ENCODE data around the gene MYO10.
A peak's percentile ranks its signal among the peaks of the same experiment; 100 is the strongest.
"Not testable (repeated sequence)": the region's sequence is repeated elsewhere in the genome, so short reads cannot be mapped to it uniquely, and the experiment has no call there.

MYO10 gene

DNA sequence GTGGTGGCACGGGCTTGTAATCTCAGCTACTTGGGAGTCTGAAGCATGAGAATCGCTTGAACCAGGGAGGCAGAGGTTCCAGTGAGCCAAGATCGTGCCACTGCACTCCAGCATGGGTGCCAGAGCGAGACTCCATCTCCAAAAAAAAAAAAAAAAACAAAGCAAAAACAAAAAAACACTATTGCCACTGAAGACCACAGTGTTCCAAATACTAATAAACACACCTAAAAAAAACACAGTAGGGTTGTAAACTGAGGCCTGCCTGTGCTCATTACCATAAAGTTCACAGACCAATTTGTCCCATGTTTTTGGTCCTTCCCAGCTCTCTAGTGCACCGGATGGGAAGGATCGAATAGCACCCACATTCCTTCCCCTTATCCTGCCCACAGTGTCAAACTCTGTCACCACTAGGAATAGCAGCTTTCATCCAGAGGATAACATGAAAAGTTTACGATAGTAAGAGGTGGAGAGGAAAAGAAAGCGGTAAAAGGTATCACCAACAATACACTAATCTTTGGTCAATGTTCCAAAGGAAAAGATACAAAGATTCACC is 49.2 kb downstream of the MYO10 start:
- DNase-seq (ENCODE audit: low read depth) = no peak

DNA sequence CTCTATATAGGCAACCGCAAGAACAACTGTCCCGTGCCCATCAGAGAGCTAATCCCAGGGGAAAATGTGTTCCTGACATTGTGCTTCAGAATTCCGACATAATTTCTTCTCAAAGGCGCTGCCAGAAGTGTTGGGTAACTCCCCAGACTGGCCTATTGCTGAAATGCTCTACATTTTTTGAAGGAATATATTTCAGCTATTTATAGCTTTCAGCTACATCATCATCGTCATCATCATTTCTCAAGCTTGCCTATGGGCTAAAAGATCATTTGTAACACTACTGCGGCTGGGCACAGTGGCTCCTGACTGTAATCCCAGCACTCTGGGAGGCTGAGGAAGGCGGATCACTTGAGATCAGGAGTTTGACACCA is 49.7 kb downstream of the MYO10 start:
- DNase-seq (ENCODE audit: low read depth) = peak; percentile 70

DNA sequence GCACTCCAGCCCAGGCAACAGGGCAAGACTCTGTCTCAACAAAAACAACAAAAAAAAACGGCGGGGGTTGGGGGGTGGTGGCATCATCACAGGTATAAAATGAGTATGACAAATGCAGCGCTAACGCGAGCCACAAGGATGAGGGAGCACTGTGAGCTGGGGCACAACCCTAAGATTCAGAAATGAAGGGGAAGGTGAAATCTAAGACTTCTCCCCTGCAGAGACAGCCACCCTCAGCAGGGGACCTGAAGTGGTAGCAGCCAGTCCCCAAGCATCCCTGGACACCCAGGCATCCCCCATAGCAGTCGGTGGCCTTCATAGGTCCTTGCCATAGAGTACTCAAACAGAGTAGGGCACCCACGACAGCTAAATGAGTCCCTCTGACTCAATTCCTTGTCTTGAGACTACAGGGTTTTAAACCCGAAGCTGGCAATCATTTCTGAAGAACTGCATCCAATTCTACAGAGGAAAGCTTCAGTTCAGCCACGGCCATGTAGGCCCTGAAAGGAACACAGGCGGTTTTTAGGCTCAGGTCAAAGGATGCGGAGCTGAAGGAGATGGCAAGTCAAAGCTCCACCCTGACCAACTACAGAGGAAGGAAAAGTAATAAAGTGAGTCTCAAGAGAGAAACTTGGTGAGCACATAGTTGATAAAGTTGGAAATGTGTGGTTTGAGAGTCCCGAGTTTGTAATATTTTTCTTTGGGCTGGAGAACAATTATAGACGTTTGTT is 50.3 kb downstream of the MYO10 start:
- DNase-seq (ENCODE audit: low read depth) = no peak

DNA sequence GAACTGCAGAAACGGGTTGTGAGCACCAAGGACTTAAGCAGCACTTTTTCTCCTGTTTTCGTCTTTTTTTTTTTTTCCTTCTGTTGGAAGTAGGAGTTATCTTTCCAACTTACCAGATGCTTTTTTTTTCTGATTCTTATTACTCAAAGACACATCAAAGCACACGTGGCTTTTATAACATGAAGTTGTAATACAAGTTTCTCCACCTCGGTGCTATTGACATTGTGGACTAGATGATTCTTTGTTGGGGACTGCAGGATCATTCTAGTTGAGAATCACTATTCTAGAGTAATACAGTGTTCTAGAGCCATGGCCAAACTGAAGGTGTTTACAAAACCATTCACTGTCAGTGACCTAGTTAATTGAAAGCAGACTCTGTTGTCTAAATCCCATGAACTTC is 51.5 kb downstream of the MYO10 start:
- no peak for DNase-seq (ENCODE audit: low read depth)

DNA sequence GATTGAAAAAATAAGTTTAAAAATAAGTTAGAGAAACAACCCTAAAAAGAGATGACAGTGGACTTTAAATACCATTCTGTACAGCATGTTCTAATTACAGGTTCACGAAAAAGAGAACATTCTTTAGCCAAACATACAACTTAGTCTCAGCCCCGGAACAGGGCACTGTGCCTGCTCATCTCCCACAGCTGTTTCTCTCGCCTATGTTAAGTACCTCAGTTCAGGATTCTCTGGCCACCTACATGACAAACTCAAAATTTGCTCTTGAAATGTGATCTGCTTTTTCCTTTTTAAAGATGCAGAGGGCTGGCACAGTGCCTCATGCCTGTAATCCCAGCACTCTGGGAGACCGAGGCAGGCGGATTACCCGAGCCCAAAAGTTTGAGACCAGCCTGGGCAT is 52.3 kb downstream of the MYO10 start:
- DNase-seq (ENCODE audit: low read depth) = no peak

DNA sequence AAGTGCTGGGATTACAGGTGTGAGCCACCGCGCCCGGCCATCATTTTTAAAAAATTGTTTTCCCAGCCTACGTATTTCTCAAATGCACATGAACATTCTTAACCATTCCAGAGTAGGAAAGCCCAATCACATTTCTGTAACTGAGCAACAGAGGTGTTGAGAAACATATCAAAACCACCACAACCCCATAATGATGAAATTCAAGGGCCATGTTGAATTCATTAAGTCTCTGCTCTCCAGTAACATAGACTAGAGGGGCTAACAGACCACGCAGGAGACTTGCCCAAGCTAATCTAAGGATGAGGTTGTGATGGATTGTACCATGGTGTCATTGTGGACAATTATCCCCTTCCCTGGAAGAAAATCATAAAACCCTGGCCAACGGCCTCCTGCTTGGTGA is 52.9 kb downstream of the MYO10 start:
- DNase-seq (ENCODE audit: low read depth) = no peak

DNA sequence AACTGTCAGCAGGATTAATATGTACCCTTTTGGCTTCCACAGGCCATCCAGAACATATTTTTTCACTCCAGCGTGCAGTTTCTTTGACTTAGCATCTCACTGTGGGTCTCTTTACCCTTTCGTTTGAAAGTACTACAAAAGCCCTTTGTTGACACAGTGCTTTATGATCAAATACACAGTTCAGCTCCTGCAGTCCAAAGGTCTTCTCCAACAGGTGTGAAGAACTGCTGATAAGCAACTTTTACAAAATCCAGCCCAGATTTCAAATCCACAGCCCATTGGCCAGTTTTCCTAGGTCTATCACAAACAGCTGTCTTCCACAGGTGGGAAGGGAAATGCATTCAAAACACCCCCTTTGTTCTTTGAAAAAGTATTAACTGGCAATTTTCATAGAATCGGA is 54.8 kb downstream of the MYO10 start:
- DNase-seq (ENCODE audit: low read depth) = no peak

DNA sequence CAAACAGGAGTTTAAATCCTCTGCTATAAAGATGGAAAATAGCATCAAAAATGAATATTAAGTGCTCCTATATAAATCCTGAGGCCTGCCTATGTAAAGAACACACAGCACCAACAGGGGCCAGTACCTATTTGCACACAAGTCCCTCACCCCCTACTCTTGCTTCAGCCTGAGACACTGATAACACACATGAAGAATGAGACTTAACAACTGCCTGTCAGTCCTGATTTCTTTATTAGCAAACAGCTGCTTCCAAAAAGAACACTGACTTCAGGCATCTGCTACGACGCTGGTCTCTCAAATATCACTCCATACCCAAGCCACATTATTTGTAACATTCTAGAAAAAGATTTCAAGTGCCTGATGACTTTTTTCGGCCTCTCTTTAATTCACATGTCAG is 55.5 kb downstream of the MYO10 start:
- DNase-seq (ENCODE audit: low read depth) = no peak

DNA sequence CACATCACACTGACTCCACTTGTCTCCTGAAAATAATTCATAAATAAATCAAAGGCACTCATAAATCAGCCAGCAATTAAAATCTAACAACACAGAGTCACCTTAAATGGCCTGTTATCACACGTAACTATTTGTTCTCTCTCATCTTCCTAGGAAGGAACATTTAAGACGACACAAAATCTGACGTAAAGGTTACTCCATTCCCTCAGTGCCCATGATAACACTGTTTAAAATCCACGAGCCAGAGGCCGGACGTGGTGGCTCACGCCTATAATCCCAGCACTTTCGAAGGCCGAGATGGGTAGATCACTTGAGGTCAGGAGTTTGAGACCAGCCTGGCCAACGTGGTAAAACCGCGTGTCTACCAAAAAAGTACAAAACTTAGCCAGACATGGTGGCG is 56.4 kb downstream of the MYO10 start:
- no peak for DNase-seq (ENCODE audit: low read depth)

DNA sequence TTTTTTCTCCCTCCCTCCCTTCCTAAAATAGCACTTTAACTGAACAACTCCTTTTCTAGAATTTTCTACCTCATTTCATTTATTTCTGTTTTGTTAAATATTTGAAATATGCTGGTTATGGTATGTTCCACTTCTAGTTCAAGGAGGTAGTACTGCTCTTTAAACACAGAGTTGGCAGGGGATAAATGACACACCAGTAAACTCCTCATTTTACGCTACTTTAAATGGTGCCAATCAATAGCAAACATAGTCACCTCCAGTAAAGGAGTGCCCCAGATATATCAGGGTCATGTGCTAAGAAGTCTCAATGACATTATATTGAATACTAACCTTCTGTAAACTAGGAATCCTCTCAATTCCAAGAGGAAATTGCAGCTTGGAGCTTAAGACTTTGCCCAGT is 56.9 kb downstream of the MYO10 start:
- no peak for DNase-seq (ENCODE audit: low read depth)

DNA sequence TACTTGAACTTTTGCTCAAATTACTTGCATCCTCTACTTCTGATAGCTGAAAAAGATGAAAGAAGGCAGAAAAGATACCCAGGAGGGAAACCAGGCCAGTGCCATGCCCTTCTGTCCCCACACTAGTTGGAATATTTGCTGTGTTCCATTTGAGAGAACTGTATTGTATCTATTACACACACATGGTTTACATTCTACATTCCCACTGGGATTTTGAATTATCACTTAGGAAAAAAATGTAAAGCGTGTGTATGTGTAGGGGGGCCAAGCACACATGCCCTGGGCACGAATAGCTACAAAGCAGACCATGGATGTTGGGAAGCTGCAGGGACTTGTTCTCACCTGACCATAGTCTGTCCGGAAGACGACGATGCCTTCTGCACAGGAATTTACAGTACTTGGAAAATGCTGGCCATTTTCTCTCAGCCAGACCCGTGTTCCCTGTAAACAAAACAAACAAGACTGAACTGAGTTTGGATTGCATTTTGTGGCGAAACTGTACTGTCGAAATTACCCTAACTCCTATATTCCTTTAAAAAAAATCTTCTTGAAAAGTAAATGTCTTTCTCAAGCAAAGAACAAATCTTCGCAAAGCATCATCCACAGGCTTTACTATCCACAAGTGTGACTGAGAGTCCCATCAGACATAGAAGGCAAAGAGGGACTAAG is 58.7 kb downstream of the MYO10 start:
- DNase-seq (ENCODE audit: low read depth) = no peak

DNA sequence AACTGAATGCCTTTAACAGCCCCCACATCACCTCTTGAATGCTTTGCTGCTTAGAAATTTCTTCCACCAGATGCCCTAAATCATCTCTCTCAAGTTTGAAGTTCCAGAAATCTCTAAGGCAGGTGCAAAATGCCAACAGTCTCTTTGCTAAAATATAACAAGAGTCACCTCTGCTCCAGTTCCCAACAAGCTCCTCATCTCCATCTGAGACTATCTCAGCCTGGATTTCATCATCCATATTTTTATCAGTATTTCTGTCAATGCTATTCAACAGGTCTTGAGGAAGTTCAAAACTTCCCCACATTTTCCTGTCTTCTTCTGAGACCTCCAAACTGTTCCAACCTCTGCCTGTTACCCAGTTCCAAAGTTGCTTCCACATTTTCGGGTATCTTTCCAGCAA is 61.7 kb downstream of the MYO10 start:
- DNase-seq (ENCODE audit: low read depth) = not testable (repeated sequence)

DNA sequence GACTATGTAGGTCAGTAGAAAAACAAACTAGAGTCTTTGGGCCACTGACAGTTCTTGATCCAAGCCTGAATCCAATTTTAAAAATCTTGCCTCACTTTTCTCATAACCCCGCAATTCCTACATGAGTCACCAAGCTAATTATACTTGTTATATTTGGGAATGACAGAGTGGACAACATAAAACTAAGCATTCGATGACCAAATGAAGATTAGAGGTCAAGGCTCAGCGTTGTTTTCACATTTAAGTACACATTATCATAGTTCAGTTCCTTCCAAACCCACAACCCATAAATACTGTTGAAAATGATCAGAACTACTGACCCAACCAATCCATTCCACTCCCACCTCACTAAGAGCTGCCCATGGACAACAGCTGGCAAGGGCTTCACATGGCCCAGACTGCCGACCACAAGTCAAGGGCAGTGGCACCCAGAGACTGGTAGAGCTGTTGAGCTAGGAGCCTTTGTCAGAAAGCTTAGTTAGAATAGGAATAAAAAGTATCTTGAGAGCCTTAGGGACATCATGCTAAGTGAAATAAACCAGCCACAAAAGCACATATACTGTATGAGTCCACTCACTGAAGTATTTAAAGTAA is 64.2 kb downstream of the MYO10 start:
- DNase-seq (ENCODE audit: low read depth) = no peak

DNA sequence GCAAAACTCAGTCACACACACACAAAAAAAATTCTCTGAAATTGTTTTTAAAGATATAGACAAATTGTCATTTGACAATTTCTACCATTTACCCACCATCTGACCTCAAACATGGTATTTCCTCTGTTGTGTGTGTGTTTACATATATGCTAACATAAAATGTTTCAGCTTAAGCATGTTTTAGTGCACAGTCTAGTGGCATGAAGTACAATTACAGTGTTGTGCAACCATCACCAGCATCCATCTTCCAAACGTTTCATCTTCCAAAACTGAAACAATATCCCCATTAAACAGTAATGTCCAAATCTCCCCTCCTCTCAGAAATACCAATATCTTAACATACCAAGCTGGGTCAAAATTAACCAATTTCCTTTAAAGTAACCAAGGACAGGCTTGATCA is 65.2 kb downstream of the MYO10 start:
- DNase-seq (ENCODE audit: low read depth) = no peak

DNA sequence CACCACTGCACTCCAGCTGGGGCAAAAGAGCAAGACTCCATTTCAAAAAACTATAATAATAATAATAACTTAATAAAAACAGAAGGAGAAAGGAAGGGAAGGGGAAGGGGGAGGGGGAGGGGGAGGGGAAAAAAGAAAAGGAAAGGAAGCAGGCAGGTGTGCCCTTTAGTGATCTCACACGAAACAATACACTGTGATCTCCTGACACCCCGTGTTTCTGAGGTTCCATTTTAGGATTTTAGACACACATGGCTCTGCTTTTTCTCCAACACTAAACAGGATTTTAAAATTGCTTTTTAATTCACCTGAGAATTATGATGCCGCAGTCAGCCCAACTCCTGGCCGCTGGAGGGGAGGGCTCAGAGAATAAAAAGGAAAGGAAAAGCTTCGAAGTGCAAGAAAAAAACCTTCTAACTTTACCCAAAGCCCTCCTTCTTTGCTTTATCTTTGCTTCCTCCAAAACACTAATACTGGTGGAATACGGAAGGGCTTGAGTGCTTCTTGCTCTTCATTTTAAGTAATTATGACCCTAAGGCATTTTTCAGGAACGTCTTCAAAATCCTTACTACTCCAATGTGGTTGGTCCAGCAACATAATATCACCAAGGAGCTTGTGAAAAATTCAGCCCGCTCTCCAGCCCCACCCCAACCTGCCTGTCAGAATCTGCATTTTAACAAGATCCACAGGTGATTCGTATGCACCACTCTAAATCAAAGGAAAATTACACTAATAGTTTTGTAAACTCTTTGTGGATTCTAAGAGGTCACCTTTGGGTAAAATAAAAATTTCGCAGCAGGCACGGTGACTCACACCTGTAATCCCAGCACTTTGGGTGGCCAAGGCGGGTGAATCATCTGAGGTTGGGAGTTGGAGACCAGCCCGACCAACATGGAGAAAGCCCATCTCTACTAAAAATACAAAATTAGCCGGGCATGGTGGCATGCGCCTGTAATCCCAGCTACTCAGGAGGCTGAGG is 66.0 kb downstream of the MYO10 start:
- no peak for DNase-seq (ENCODE audit: low read depth)

DNA sequence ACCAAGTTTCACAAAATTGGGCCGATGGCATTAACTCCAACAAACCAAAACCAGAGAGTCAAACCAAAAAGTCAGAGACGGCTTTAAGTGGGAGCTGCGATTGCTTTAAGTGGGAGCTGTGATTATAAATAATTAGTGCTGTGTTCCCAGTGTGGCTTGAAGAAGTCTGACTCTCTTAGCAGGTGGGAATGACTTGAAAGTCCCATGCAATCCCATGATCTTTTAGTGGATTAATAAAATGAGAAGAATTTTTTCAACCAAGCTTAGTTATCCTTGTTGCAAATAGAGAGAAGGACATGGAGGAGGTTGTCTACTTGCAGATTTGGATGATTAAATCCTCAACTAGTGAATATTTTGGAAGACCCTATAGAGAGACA is 68.5 kb downstream of the MYO10 start:
- no peak for DNase-seq (ENCODE audit: low read depth)

DNA sequence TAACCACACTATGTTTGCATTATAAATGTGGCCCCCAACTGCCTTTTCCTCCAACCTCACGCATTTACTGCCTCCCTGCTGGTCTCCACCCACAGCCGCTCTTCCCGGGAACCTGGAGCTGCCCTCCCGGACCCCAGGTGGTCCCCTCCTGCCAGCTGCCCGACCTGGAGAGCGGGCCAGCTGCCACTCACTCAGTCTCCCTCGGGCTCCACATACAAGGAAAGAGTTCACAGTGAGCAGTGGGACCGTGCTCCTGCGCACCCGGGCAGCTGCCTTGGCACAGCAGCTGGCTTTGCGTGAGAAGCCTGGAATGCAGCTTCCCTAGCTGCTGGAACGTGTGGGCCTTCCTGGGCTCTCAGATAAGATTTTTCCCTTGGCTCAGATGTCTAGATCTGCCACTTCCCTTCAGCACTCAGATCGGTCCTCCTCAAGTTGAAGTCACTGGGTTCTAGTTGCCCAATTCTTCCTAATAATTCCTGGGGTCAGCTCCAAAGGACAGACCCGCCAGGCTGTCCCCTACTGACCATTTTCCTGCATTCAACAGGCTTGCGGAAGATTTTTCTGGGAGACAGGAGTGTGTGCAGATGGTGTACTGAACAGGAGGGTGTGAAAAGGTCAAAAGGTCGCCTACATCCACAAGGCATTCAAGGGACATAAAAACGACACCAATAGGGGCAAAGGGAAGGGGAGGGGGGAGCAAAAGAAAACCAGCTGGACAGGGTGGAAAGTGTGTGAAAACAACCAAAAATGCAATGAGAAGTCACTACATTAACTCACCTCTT is 69.1 kb downstream of the MYO10 start:
- DNase-seq (ENCODE audit: low read depth) = no peak

DNA sequence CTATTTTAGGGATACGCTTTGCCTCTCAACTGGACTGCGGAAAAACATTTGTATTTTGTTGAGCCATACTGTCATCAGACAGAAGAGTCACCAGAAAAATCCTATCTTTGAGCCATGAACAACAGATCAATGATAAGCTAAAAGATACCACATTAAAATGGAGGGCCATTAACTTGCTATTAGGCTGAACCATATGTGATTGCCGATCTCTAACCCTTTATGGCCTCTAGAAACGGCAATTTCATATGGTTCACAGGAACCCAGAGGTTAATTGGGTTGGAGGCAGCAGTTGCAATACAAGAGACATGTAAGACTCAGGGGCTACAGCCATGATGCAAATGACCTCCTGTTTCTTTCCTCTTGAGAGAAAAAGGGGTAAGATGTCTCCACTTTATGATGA is 69.8 kb downstream of the MYO10 start:
- DNase-seq (ENCODE audit: low read depth) = no peak

DNA sequence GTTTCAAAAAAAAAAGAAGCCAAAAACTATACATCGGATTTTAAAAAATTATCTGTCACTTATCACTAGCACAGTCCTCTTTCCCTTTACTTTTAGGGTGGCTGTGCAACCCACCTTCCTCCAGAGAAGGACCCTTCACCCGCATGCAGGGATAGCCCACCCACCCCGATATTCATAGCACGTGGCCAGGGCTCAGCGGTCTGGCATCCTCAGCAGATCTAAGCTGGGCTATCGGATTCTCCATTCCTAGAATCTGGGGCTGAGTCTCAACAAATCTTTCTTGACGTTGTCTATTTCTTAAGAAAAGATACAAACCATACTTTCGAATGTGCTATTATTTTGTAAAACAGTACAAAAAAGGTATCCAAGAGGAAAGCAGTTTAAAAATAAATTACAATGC is 70.9 kb downstream of the MYO10 start:
- DNase-seq (ENCODE audit: low read depth) = no peak

DNA sequence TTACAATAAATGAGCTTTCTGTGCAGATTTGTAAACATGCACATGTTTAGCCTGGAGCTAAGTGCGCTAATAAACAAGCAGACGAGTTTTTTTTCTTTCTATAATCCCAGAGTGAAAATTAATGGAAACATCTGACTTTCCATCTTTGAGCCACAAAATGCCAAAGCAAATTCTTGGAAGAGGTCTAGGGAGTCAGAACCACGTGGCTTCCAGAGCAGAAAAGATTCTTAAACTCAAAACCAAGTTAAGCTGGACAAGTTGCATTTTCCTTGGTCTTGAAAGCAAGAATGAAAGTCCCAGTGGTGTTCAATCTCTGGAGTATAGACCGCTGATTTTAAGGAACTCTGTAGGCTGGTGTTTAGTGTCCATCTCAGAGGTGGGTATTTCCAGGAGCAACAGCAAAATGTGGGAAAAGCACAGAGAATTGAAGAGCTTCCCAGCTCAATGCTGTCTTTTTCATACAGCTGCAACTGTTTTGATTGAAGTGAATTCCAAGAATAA is 71.4 kb downstream of the MYO10 start:
- DNase-seq (ENCODE audit: low read depth) = no peak

DNA sequence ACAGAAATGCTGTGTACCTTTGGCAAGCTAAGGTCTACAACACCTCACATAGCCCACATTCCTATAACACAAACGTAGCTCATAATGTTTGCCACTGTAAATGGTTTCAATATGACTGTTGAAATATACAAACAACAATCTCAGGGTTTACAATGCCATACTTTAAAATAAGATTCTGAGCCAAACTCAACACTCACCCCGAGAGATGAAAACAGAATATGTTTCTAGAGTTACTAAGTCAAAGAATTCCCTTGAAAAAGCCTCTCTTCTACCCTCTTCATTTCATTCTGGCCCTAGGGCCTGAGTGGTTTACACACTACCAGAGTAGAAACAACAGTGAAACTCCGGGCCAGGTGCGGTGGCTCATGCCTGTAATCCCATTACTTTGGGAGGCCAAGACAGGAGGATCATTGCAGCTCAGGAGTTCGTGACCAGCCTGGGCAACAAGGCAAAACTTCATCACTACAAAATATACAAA is 72.6 kb downstream of the MYO10 start:
- no peak for DNase-seq (ENCODE audit: low read depth)
